Cardiac muscle cell (in vitro differentiated cells and primary cell): ENCODE data around the gene BRICD5. TPM values are rescaled to one million over a fixed set of nuclear protein-coding genes. Genes with fewer than 3 reads are reported as not detected.

ENCODE experiments used
- DNase-seq, 2 donors: peaks; one replicate each; pipeline versions ENCODE4 v3.0.0 to v3.0.0-alpha.2; 2010 to 2017; ENCODE audit warnings: low read depth in 1 of 2, low spot score in 1 of 2
- H3K27ac ChIP-seq: fragments of 200-600 bp; sonication (generic); 2 replicates; pipeline ENCODE4 v1.5.1; 2016
- H3K27me3 ChIP-seq: fragments of 200-600 bp; sonication (generic); 2 replicates; pipeline ENCODE4 v1.6.0; 2016; ENCODE audit warnings: control low read depth
- H3K36me3 ChIP-seq: fragments of 200-600 bp; sonication (generic); 2 replicates; pipeline ENCODE4 v1.5.1; 2016; ENCODE audit warnings: control low read depth
- H3K4me1 ChIP-seq: fragments of 200-600 bp; sonication (generic); 2 replicates; pipeline ENCODE4 v1.8.1; 2017; ENCODE audit warnings: low read depth, mild to moderate bottlenecking, mixed run types
- H3K4me3 ChIP-seq: fragments of 200-600 bp; sonication (generic); 2 replicates; pipeline ENCODE4 v1.5.1; 2016; ENCODE audit warnings: mild to moderate bottlenecking
- H3K9me3 ChIP-seq: fragments of 200-600 bp; sonication (generic); 2 replicates; pipeline ENCODE4 v1.5.1; 2017; ENCODE audit warnings: low read depth, mild to moderate bottlenecking, control low read depth
- polyA plus RNA-seq: library from polyadenylated mRNA; unstranded; fragments of >200 nt; fragmentation: Nextera tagmentation; extraction: Ambion mirVana; gene quantifications from 2 replicates; pipeline ENCODE4 v1.2.1, GENCODE V29; 2016
- total RNA-seq: library from RNA; depleted of rRNA; stranded (reverse); fragments of >200 nt; gene quantifications from 2 replicates; pipeline ENCODE4 v1.2.3, GENCODE V29; 2016
- TF ChIP-seq, protein P1 (sequence below): IDR thresholded peaks from 2 replicates; pipeline ENCODE4 v1.5.1; 2012; ENCODE audit warnings: low read depth, mild to moderate bottlenecking, low read length

BRICD5 gene
- total and polyA plus RNA-seq, 2 experiments from 2014 or later: 21.8 to 24.6 TPM

DNA sequence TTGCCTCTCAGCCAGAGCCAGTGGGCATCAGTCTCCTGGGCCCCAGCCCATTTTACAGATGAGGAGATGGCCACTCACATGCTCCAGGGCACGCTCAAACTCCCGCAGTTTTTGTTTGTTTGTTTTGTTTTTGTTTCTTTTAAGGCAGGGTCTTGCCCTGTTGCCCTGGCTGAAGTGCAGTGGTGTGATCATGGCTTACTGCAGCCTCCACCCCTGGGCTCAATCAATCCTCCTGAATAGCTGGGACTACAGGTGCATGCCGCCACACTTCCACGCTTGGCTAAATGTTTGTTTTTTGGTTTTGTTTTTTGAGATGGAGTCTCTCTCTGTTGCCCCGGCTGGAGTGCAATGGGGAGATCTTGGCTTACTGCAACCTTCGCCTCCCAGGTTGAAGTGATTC is 16.3 kb upstream of the BRICD5 start:
- H3K27ac ChIP-seq: no peak overlapping the region
- peaks cover 15% of the 10 kb centered on the region for H3K36me3 ChIP-seq
- no peaks in the 10 kb centered on the region for H3K9me3 ChIP-seq
- H3K4me3 ChIP-seq: no peak overlapping the region
- TF ChIP-seq, protein P1, sequence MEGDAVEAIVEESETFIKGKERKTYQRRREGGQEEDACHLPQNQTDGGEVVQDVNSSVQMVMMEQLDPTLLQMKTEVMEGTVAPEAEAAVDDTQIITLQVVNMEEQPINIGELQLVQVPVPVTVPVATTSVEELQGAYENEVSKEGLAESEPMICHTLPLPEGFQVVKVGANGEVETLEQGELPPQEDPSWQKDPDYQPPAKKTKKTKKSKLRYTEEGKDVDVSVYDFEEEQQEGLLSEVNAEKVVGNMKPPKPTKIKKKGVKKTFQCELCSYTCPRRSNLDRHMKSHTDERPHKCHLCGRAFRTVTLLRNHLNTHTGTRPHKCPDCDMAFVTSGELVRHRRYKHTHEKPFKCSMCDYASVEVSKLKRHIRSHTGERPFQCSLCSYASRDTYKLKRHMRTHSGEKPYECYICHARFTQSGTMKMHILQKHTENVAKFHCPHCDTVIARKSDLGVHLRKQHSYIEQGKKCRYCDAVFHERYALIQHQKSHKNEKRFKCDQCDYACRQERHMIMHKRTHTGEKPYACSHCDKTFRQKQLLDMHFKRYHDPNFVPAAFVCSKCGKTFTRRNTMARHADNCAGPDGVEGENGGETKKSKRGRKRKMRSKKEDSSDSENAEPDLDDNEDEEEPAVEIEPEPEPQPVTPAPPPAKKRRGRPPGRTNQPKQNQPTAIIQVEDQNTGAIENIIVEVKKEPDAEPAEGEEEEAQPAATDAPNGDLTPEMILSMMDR: no peak
- peaks cover 3% of the 10 kb centered on the region for H3K4me1 ChIP-seq
- DNase-seq: no peak
- H3K27me3 ChIP-seq: no peaks in the 10 kb centered on the region

DNA sequence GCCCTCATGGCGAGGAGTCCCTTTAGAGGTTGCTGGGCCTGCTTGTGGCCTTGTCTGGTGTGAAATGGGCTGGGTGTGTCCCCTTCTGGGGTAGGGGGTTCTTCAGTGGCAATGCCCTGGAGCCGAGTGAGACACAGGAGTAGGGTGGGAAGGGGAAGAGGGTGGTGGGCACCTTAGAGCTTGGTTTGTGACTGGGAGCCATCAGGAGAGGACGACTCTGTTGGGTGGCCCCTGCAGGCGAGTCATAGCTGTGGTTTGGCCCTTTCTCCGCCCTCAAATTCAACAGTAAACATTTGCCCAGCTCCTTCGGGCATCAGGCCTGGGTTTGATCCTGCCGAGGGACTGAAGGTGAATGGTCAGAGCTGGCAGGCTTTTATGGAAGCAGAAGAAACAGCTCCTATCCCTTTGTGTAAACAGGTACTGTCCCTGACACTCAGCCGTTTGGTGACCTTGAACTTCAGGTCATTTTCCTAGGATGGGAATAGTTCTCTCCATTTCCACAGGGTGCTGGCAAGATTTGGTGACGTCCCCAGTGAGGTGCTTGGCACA is 15.7 kb upstream of the BRICD5 start:
- H3K9me3 ChIP-seq: no peaks in the 10 kb centered on the region
- H3K27ac ChIP-seq: no peak overlapping the region
- TF ChIP-seq, protein P1: no peak
- no peak overlapping the region for H3K4me3 ChIP-seq
- peaks cover 14% of the 10 kb centered on the region for H3K36me3 ChIP-seq
- DNase-seq: no peak
- no peaks in the 10 kb centered on the region for H3K27me3 ChIP-seq
- peaks cover 3% of the 10 kb centered on the region for H3K4me1 ChIP-seq

DNA sequence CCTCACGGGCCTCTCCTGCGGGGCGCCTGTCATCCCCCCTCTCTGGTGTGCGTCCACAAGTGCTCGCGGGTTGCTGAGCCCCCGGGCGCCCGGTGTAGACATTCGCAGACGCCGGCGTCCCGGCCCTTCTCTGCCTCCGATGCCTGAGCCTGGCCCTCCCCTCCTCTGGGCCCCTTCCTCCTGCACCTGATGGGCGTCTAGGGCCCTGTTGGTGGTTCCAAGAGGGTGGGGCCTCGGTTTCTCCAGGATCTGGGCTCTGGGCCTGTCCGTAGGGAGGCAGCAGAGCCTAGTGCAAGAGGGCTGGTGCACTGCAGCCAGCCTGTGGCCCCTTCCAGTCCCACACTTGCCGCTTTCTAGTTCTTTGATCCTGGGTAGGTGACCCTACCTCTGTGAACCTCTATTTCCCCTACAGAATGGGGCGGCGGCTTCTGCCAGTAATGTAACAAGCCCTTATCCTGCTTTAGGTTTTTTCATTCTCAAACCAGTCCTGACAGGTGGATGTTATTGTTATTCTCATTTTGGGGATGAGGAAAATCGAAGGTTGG is 13.4 kb upstream of the BRICD5 start:
- Histone ChIP-seq H3K36me3 (peaks cover 4% of the 10 kb centered on the region), H3K9me3 (no peaks in the 10 kb centered on the region), H3K4me3 (peak overlapping the region; percentile 81), H3K27ac (peak overlapping the region; percentile 71), H3K4me1 (peaks cover 3% of the 10 kb centered on the region), H3K27me3 (no peaks in the 10 kb centered on the region)
- DNase-seq: peak; percentile 44 to 60
- TF ChIP-seq, protein P1: peak; percentile 38

DNA sequence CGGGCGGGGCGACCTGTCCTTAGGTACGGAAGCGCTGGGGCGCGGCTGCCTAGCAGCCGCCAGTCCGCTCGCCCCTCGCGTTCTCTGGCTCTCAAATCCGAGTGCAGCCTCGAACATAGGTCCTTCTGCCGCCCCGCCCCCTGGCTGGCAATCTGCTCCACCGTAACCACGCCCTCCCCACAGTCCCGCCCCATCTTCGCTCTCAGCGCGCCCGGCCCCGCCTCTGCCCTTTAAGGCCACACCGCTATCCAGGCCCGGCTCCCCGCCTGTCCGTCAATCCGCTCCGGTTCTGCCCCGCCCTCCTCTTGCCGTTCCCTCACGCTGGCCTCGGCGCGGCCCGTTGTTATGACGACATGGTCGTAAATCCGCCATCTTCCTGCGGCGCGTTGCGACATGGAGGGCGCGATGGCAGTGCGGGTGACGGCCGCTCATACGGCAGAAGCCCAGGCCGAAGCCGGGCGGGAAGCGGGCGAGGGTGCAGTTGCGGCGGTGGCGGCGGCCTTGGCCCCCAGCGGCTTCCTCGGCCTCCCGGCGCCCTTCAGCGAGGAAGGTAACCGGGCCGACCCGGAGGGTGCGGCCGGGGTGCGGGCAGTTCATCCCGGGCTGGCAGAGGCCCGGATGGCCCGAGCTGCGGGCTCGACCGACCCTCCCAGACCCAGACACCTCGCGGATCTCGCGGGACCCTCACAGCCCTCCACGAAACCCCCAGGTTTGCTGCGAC is 12.7 kb upstream of the BRICD5 start, which contains the start of gene E4F1:
TSS of gene E4F1 (plus strand) at position 371 of the 721 bp plus-strand sequence. CDS start at position 394, 23 bp downstream.
- DNase-seq: peak; percentile 100
- no peaks in the 10 kb centered on the region for H3K27me3 ChIP-seq
- H3K36me3 ChIP-seq: no peaks in the 10 kb centered on the region
- peak within 1 kb of the TSS; percentile 71 for H3K27ac ChIP-seq
- TF ChIP-seq, protein P1: no peak
- peaks cover 3% of the 10 kb centered on the region for H3K4me1 ChIP-seq
- peak within 1 kb of the TSS; percentile 81 for H3K4me3 ChIP-seq
- H3K9me3 ChIP-seq: no peaks in the 10 kb centered on the region

DNA sequence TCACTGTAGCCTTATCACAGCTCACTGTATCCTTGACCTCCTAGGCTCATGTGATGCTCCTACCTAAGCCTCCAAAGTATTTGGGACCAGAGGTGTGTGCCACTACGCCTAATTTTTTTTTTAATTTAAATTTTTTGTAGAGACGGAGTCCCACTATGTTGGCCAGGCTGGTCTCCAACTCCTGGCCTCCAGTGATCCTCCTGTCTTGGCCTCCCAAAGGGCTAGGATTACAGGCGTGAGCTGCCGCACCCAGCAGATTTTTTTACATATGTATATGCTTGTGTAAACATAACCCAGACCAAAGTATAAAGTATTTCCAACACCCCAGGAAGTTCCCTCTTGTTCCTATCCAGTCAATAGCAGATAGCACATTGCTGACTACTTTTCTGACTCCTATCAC is 5.7 kb upstream of the BRICD5 start:
- peaks cover 7% of the 10 kb centered on the region for H3K4me1 ChIP-seq
- no peak overlapping the region for H3K4me3 ChIP-seq

More for the DNA sequence above, 5.7 kb upstream of the BRICD5 start:
- no peaks in the 10 kb centered on the region for H3K36me3 ChIP-seq
- H3K27me3 ChIP-seq: no peaks in the 10 kb centered on the region
- TF ChIP-seq, protein P1: no peak
- H3K27ac ChIP-seq: no peak overlapping the region
- DNase-seq: no peak
- H3K9me3 ChIP-seq: no peaks in the 10 kb centered on the region
